BJ (cell line): Measurements from ENCODE around the gene TRIM2. TPM values are rescaled to one million over a fixed set of nuclear protein-coding genes. Genes with fewer than 3 reads are reported as not detected.

Experiments used
- CTCF ChIA-PET: fragments of 350-600 bp; formaldehyde crosslinking; extraction: SDS; loops from one replicate; lab custom pipeline; 2021; ENCODE audit warnings: antibody characterized with exemption, inconsistent platforms; lab: Yijun Ruan, JAX
- POLR2A ChIA-PET: fragments of 300-600 bp; sonication (Branson Sonifier 250); formaldehyde crosslinking; extraction: SDS; loops from one replicate; lab custom pipeline; 2021; ENCODE audit warnings: antibody characterized with exemption; lab: Charles Lee
- DNase-seq: peaks from one replicate; pipeline ENCODE4 v3.0.0-alpha.2; 2011; ENCODE audit warnings: low read depth
- H3K27me3 ChIP-seq: 2 replicates; pipeline ENCODE4 v1.6.0; 2011; ENCODE audit warnings: low read length; ENCODE audit not compliant: control insufficient read depth, insufficient read depth
- H3K36me3 ChIP-seq: 2 replicates; pipeline ENCODE4 v1.5.1; 2011; ENCODE audit warnings: low read length; ENCODE audit not compliant: control insufficient read depth, insufficient read depth
- H3K4me3 ChIP-seq: 2 replicates; pipeline ENCODE4 v1.5.1; 2011; ENCODE audit warnings: low read depth, mild to moderate bottlenecking, control low read depth, low read length
- polyA plus RNA-seq: library from polyadenylated mRNA; depleted of rRNA; stranded (reverse); fragments of >200 nt; gene quantifications from 2 replicates; pipeline ENCODE4 v1.2.3, GENCODE V29; 2011
- TF ChIP-seq, protein P1 (sequence below): IDR thresholded peaks from 2 replicates; pipeline ENCODE4 v1.5.1; 2011; ENCODE audit warnings: low read depth, mild to moderate bottlenecking, control low read depth, inconsistent platforms, low read length, moderate library complexity; ENCODE audit not compliant: insufficient read depth

Gene TRIM2
- polyA plus RNA-seq, 1 experiment: 34.1 TPM

DNA sequence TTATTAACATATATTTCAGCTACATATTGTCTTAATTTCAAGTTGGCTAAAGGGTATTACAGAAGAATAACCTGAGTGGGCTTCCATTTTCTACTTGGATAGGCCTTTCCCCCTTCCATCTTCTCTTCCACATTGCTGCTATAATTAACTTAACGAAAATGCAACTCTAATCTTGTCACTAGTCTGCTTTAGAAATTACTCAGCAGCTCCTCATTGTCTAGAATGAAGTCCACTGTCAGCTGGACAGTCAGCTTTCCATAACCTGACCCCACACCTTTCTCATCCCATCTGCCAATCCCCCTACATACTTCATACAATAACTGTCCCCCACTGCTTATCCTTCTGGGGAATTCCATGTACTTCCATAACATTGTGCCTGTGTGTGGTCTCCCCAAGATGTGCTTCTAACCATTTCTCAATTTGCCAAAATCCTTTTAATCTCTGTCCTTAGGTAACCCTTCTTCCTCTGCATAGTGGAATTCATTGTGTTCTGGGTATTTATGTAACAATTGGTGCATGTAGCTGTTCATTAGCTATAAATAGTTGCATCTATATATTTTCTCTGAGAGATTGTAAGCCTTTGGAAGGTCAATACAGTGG is 145.1 kb downstream of the TRIM2 start:
- ChIA-PET CTCF (interaction anchor here (0.5 to 1.0 kb wide), 2 partner anchors 31 to 225 kb away, joined by 3 read pairs; no protein-coding TSS in a partner anchor), POLR2A (no interaction called here)
- no peak for DNase-seq
- no peaks in the 10 kb centered on the region for H3K36me3 ChIP-seq
- no peaks in the 10 kb centered on the region for H3K27me3 ChIP-seq
- no peak overlapping the region for H3K4me3 ChIP-seq
- TF ChIP-seq, protein P1, sequence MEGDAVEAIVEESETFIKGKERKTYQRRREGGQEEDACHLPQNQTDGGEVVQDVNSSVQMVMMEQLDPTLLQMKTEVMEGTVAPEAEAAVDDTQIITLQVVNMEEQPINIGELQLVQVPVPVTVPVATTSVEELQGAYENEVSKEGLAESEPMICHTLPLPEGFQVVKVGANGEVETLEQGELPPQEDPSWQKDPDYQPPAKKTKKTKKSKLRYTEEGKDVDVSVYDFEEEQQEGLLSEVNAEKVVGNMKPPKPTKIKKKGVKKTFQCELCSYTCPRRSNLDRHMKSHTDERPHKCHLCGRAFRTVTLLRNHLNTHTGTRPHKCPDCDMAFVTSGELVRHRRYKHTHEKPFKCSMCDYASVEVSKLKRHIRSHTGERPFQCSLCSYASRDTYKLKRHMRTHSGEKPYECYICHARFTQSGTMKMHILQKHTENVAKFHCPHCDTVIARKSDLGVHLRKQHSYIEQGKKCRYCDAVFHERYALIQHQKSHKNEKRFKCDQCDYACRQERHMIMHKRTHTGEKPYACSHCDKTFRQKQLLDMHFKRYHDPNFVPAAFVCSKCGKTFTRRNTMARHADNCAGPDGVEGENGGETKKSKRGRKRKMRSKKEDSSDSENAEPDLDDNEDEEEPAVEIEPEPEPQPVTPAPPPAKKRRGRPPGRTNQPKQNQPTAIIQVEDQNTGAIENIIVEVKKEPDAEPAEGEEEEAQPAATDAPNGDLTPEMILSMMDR: no peak

DNA sequence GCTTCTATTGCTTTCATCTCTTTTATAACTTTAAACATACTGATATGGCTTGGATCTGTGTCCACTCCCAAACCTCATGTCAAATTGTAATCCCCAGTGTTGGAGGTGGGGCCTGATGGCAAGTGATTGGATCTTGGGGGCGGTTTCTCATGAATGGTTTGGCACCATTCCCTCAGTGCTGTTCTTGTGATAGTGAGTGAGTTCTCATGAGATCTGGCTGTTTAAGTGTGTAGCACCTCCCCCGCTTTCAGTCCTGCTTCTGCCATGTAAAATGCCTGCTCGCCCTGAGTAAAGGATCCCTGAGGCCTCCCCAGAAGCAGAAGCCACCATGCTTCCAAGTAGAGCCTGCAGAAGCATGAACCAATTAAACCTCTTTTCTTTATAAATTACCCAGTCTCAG is 157.9 kb downstream of the TRIM2 start:
- no peaks in the 10 kb centered on the region for H3K36me3 ChIP-seq
- POLR2A ChIA-PET: no interaction called here
- DNase-seq: no peak
- TF ChIP-seq, protein P1: no peak
- no peaks in the 10 kb centered on the region for H3K27me3 ChIP-seq
- CTCF ChIA-PET: no interaction called here
- H3K4me3 ChIP-seq: no peak overlapping the region

DNA sequence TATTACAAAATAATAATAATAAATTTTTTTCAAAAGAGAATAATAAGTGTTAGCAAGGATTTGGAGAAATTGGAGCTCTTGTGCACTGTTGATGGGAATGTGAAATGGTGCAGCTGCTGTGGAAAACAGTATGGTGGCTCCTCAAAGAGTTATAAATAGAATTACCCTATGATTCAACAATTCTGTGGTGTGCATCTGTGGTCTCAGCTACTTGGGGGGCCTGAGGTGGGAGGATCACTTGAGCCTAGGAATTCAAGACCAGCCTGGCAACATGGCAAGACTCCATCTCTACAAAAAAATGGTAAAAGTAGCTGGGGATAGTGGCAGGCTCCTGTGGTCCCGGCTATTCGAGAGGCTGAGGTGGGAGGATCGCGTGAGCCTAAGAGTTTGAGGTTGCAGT is 159.8 kb downstream of the TRIM2 start:
- TF ChIP-seq, protein P1: no peak
- ChIA-PET POLR2A (no interaction called here), CTCF (interaction anchor here (0.6 to 1.3 kb wide), 4 partner anchors 9 to 279 kb away, joined by 3 to 5 read pairs (median 4); no protein-coding TSS in a partner anchor)
- no peaks in the 10 kb centered on the region for H3K27me3 ChIP-seq
- no peaks in the 10 kb centered on the region for H3K36me3 ChIP-seq
- DNase-seq: no peak
- no peak overlapping the region for H3K4me3 ChIP-seq

GRCh38 chr4:153365003-153365402 is 160.8 kb downstream of the TRIM2 start:
- Histone ChIP-seq H3K4me3 (no peak overlapping the region), H3K27me3 (no peaks in the 10 kb centered on the region), H3K36me3 (no peaks in the 10 kb centered on the region)
- ChIA-PET POLR2A (no interaction called here), CTCF (interaction anchor here (0.6 to 1.3 kb wide), 3 partner anchors 8 to 278 kb away, joined by 3 to 5 read pairs (median 4); no protein-coding TSS in a partner anchor)
- TF ChIP-seq, protein P1: no peak
- DNase-seq: no peak

GRCh38 chr4:153366486-153366885 is 162.2 kb downstream of the TRIM2 start:
- Histone ChIP-seq H3K36me3 (no peaks in the 10 kb centered on the region), H3K4me3 (no peak overlapping the region), H3K27me3 (no peaks in the 10 kb centered on the region)
- ChIA-PET POLR2A (interaction anchor here (0.6 kb wide), 1 partner anchor 231 kb away, joined by 12 read pairs; no protein-coding TSS in a partner anchor), CTCF (interaction anchor here (0.7 kb wide), 1 partner anchor 61 kb away, joined by 3 read pairs; no protein-coding TSS in a partner anchor)
- TF ChIP-seq, protein P1: no peak
- no peak for DNase-seq
